Right cardiac atrium (tissue), 5 donors: ENCODE results near the gene PLXNA2. TPM values are rescaled to one million over a fixed set of nuclear protein-coding genes. Genes with fewer than 3 reads are reported as not detected.
A peak's percentile ranks its signal among the peaks of the same experiment; 100 is the strongest.

ENCODE experiments used
- ATAC-seq, 2 donors: fragments of 200-7000 bp; cut with Tn5 transposase; one replicate each; pipeline versions ENCODE4 v1.8.0 to v1.9.1; 2020; ENCODE audit warnings: moderate library complexity in 2 of 2, mild to moderate bottlenecking in 1 of 2
- DNase-seq, 3 donors: peaks; one replicate each; pipeline ENCODE4 v3.0.0-alpha.2; 2020
- H3K27ac ChIP-seq: one replicate; pipeline ENCODE4 v1.5.1; 2013; ENCODE audit warnings: mild to moderate bottlenecking, low read length, control low read depth, moderate library complexity
- H3K27me3 ChIP-seq: one replicate; pipeline ENCODE4 v1.6.1; 2013; ENCODE audit not compliant: control insufficient read depth, insufficient read depth
- H3K4me1 ChIP-seq: one replicate; pipeline ENCODE4 v1.6.1; 2013; ENCODE audit warnings: low read length; ENCODE audit not compliant: control insufficient read depth, insufficient read depth
- H3K4me3 ChIP-seq: one replicate; pipeline ENCODE4 v1.5.1; 2013; ENCODE audit warnings: low read length, control low read depth
- H3K9me3 ChIP-seq: one replicate; pipeline ENCODE4 v1.6.1; 2013; ENCODE audit warnings: low read length; ENCODE audit not compliant: control insufficient read depth
- WGBS: extraction: QIAGEN DNeasy Blood & Tissue Kit; methylation state at CpG from one replicate; pipeline ENCODE4 v1.1.7; 2013; 5-methylcytosine and 5-hydroxymethylcytosine counted together
- intact Hi-C, 4 donors: fragments of 100-400 bp; cut with DNase I; formaldehyde crosslinking; loops; one replicate each; pipeline versions ENCODE4 v1.11.0 to v1.14.0; 2022 to 2023
- polyA plus RNA-seq: library from polyadenylated mRNA; stranded (reverse); fragments of 200-250 nt; gene quantifications from one replicate; pipeline ENCODE4 v1.2.3, GENCODE V29; 2013
- total RNA-seq, 4 donors: library from RNA; stranded (reverse); fragmentation: NEBNext Ultra II Directional; extraction: Animal tissue kit (Norgen Biotek cat#: 25700); gene quantifications; one replicate each; pipeline ENCODE4 v1.2.1, GENCODE V29; 2021
- donor health status: healthy with polysubstance abuse.
- donor health status: DM: no; HTN: yes; CAD: no.
- donor health status: DM: no; HTN: no; CAD: no.
- donor health status: DM: no; HTN: yes; CAD: no; lungs with severe emphysema.
- donor health status: DM: yes; HTN: yes; CAD: no.

Gene PLXNA2
- total and polyA plus RNA-seq, 5 donors: 7.3 to 26.6 (median 16.4) TPM

DNA sequence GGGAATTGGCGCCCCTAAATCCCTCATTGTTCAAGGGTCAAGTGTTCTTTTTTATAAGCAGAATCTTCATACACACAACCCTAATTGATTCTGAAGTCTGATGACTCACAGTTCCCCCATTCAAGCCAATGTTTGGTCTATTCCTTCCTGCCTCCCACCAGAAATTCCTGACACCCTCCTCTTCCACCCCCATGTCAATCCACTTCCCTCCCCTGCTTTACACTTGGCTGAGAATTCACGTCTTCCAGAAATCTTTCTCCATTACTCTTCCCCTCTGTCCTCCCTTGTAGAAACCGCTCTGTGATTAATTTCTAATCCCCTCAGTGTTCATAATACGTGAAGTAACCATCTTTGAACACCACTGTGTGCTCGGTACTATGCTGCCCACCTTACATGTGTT, 257.0 kb downstream of the PLXNA2 start:
- DNase-seq (no peak), ATAC-seq (no peak)
- Histone ChIP-seq H3K9me3 (no peaks in the 10 kb centered on the region), H3K27me3 (no peaks in the 10 kb centered on the region), H3K4me3 (no peak overlapping the region), H3K4me1 (no peaks in the 10 kb centered on the region), H3K27ac (no peak overlapping the region)
- WGBS: 80% methylated on average over 5 of the region's 5 CpGs
- intact Hi-C loops: no loop called here

DNA sequence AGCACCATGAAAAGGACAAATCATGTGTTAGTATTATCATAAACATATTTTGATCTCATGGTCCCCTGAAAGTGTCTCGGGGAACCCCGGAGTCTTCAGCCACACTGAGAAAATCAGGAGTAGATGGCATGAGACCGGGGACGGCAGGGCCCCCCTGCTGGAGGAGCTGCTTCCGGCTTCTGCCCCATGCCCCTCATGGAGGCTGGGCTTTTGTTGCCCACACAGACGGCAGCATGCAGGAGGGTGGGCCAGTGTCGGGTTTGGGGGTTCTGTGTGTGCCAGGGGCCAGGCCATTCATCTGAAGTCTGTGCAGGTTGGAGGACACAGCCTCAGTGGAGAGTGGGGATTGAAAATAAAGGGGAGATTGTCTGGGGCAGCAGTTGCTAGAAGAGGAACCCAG, 258.2 kb downstream of the PLXNA2 start:
- ATAC-seq: no peak
- Histone ChIP-seq H3K27ac (no peak overlapping the region), H3K9me3 (no peaks in the 10 kb centered on the region), H3K4me1 (no peaks in the 10 kb centered on the region), H3K4me3 (no peak overlapping the region), H3K27me3 (no peaks in the 10 kb centered on the region)
- intact Hi-C loops: no loop called here
- 91% methylated on average over 7 of the region's 7 CpGs for WGBS
- DNase-seq: no peak

DNA sequence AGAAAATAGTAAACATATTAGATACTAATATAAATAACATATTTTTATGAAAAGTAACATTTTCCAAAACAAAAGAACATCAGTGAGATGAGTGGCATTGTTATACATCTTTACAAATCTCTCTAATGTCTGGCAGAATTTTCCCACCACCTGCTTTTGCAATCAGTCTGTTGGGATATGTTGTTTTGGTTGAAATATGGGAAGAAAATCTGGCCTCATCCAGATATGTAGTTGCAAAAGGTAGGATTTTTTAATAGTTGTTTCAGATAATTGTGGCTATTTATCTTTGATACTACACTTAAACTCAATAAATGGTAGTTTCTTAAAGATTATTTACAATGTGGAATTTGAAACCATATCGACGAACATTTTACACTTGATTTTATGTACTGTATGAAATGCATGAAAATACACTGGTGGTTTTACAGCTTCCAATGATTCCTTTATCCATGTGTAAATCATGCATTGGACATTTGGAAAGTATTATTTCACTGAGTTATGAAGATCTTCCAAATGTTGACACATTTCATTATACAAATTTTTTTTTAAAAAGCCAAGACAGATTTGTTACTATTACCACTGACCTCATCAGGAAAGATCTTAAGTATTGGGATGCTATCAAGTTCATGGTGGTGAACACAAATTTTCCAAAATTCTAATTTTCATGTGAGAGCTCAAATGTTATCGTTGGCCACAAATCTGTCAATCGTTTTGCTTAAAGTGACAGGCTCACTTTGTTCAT, 259.2 kb downstream of the PLXNA2 start:
- no peak overlapping the region for H3K27ac ChIP-seq
- WGBS: 69% methylated on average over 4 of the region's 4 CpGs
- intact Hi-C loops: no loop called here
- no peak for DNase-seq
- H3K4me3 ChIP-seq: no peak overlapping the region
- H3K27me3 ChIP-seq: no peaks in the 10 kb centered on the region
- H3K9me3 ChIP-seq: no peaks in the 10 kb centered on the region
- no peaks in the 10 kb centered on the region for H3K4me1 ChIP-seq
- no peak for ATAC-seq

DNA sequence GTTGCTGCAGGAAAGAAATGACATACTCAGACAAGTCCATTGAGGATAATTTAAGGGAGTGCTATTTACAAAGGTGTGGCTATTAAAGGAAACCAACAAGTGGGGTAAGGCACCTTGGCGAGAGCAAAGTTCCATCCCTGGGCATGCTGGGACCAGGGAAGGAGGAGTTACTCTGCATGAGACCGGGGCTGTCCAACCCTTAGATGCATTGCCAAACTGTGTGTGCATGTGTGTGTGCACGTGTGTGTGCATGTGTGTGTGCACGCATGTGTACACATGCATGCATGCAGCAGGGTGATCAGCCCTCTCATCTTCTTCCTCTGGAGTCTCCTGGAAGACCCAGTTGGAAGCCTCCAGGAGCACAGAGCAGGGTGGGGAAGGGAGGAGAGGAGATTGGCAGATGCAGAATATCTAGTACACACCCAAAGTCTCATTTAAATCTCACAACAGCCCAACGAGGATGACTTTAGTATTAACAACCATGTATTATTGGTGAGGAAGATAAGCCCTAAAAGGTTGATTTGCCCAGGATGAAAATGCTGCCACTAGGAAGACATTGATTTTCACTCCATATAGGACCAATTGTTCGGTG, 261.0 kb downstream of the PLXNA2 start:
- H3K27me3 ChIP-seq: no peaks in the 10 kb centered on the region
- H3K4me3 ChIP-seq: no peak overlapping the region
- intact Hi-C loops: no loop called here
- no peaks in the 10 kb centered on the region for H3K4me1 ChIP-seq
- DNase-seq (no peak), ATAC-seq (no peak)
- H3K9me3 ChIP-seq: no peaks in the 10 kb centered on the region
- H3K27ac ChIP-seq: no peak overlapping the region
- 88% methylated on average over 6 of the region's 6 CpGs for WGBS

DNA sequence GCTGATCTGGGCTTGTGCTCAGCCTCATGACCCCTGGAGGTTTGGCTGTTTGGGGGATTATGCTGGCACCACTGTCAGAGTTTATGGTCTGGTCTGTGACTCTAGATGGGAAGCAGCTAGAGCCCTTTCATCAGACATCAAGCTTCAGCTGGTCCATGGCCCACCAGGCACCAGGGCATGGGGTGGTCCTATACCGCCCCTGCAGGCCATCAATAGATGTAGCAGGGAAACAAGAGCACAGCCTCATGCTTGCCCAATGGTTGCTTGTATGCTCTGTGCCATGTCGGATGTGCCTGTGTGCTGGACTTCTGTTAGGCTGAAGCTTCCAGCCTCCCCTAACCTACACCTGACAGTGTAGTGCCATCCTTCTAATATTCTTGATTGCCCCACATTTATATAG, 262.2 kb downstream of the PLXNA2 start:
- intact Hi-C loops: no loop called here
- ATAC-seq: peak; percentile 64 to 71
- 68% methylated on average over 2 of the region's 2 CpGs for WGBS

DNA sequence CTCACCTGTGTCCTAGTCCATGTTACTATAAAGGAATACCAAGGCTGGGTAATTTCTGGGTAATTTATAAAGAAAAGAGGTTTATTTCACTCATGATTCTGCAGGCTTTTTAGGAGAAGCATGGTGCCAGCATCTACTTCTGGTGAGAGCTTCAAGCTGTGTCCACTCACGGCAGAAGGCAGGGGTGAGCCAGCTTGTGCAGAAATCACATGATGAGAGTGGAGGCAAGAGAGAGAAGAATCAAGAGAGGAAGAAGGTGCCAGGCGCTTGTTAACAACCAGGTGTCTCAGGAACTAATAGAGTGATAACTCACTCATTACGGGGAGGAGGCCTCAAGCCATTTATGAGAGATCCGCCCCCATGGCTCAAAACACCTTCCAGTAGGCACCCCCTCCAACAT, 265.7 kb downstream of the PLXNA2 start:
- ATAC-seq (no peak), DNase-seq (no peak)
- WGBS: 89% methylated on average over 4 of the region's 4 CpGs
- Histone ChIP-seq H3K27ac (no peak overlapping the region), H3K27me3 (no peaks in the 10 kb centered on the region), H3K9me3 (no peaks in the 10 kb centered on the region), H3K4me1 (no peaks in the 10 kb centered on the region), H3K4me3 (no peak overlapping the region)
- intact Hi-C loops: no loop called here

More for the DNA sequence above, 262.2 kb downstream of the PLXNA2 start:
- no peaks in the 10 kb centered on the region for H3K4me1 ChIP-seq
- H3K27ac ChIP-seq: no peak overlapping the region
- H3K9me3 ChIP-seq: no peaks in the 10 kb centered on the region
- no peak overlapping the region for H3K4me3 ChIP-seq
- no peaks in the 10 kb centered on the region for H3K27me3 ChIP-seq
- DNase-seq: peak in 1 of 3 donors; percentile 31

DNA sequence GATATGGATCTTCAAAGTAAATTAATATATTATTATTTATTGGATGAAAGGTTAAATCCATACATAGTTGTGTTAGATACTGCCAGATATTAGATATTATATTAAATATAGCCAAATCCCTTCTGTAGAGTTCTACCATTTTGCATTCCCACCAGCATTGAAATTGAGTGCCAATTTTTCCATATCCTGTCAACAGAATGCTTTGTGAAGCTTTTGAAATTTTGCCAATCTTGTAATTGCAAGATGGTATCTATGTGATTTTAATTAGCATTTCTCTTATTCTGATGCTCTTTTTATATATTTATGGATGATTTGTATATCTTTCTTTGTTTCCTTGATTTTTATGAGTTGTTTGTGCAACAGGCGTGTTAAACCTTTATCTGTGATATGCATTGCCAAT, 266.3 kb downstream of the PLXNA2 start:
- H3K27me3 ChIP-seq: no peaks in the 10 kb centered on the region
- no peak overlapping the region for H3K4me3 ChIP-seq
- DNase-seq (no peak), ATAC-seq (no peak)
- H3K27ac ChIP-seq: no peak overlapping the region
- WGBS: 97% methylated on average over 1 of the region's 1 CpG
- no peaks in the 10 kb centered on the region for H3K4me1 ChIP-seq
- intact Hi-C loops: no loop called here
- no peaks in the 10 kb centered on the region for H3K9me3 ChIP-seq

DNA sequence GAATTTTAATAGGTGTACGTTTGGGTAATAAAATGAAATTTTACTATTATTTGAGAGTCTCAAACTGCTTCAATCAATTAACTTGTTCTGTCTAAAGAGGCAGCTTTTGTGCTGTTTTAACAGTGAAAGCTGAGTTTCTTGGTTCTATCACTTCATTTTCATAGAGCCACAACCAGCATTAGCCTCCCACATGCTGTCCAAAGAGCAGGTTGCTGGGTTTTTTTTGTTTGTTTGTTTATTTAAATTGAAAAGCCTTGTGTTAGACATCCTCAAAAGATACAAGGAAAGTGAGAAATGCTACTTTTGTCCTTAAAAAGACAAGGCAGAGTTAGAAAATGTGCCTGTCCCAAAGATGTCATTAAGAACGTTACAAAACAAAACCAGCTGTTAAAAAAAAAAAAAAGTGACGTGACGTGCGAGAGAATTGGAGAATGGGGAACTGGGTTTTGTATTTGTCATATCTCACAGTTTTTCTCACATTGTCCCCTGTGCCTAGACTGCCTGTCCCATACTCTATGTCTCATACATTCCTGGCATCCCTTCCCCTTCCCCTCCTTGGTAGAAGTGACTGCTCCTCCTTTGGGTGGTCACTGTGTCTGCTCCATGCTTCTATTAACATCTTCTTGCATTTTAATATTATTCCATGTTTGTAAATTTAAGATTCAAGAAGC, 270.2 kb downstream of the PLXNA2 start:
- Histone ChIP-seq H3K27ac (no peak overlapping the region), H3K4me3 (no peak overlapping the region), H3K4me1 (no peaks in the 10 kb centered on the region), H3K27me3 (no peaks in the 10 kb centered on the region), H3K9me3 (no peaks in the 10 kb centered on the region)
- ATAC-seq (no peak), DNase-seq (no peak)
- WGBS: 68% methylated on average over 5 of the region's 5 CpGs
- intact Hi-C loops: no loop called here

DNA sequence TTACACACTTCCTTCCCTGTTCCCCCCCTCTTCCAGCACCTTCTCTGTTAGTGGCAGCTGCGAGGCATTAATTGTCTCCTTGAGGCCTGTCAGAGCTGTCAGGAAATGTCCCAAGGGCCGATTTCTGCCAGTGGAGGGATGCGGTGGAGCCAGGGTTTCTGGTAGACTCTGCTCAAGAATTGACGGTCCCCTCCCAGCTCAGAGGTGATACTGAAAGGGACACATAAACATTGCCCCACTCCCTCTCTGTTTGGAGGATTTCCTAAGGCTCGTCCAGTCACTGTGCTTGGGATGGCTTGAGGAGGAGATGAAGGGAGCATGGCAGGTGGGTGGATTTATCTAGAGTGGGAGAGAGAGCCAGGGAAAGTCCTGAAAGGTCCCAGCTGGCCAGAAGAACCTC, 271.8 kb downstream of the PLXNA2 start:
- WGBS: 27% methylated on average over 5 of the region's 5 CpGs
- Histone ChIP-seq H3K4me1 (no peaks in the 10 kb centered on the region), H3K27ac (no peak overlapping the region), H3K4me3 (no peak overlapping the region), H3K9me3 (no peaks in the 10 kb centered on the region), H3K27me3 (no peaks in the 10 kb centered on the region)
- intact Hi-C loops: no loop called here
- ATAC-seq: peak in 1 of 2 donors; percentile 22
- no peak for DNase-seq
